Upper lobe of left lung (tissue), 4 donors: ENCODE data around the gene CELSR1.

Experiments used
- POLR2A ChIP-seq, 4 donors: fragments of 450-650 bp; IDR thresholded peaks; one replicate each; pipeline ENCODE4 v1.5.1; 2016 to 2017; ENCODE audit warnings: antibody characterized with exemption in 4 of 4, mild to moderate bottlenecking in 2 of 4
- TF ChIP-seq, protein P1 (sequence below), 6 experiments: fragments of 450-650 bp in 4 of 6; fragments of 200-600 bp in 2 of 6; sonication (generic) in 2 of 6; IDR thresholded peaks; one replicate each; pipeline ENCODE4 v1.5.1; 2016 to 2019; ENCODE audit warnings: antibody characterized with exemption in 6 of 6

DNA sequence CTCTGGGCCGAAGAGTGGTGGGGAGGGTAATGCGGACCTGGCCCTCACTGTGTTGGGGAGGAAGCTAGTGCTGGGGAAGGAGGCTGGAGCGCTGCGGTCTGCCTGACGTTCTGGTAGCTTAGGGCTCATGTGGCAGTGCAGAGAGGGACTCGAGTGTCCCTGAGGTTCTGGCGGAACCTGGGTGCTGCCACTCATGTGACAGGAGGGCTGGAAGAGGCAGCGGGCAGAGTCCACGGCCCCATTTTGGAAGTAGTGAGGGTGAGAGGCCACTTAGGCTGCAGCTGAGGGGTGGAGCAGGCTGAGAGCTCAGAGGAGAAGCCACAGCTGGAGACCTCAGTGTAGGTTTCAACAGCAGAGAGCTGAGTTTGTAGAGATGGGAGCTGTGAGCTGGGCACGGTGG is 218.1 kb downstream of the CELSR1 start:
- TF ChIP-seq, protein P1, sequence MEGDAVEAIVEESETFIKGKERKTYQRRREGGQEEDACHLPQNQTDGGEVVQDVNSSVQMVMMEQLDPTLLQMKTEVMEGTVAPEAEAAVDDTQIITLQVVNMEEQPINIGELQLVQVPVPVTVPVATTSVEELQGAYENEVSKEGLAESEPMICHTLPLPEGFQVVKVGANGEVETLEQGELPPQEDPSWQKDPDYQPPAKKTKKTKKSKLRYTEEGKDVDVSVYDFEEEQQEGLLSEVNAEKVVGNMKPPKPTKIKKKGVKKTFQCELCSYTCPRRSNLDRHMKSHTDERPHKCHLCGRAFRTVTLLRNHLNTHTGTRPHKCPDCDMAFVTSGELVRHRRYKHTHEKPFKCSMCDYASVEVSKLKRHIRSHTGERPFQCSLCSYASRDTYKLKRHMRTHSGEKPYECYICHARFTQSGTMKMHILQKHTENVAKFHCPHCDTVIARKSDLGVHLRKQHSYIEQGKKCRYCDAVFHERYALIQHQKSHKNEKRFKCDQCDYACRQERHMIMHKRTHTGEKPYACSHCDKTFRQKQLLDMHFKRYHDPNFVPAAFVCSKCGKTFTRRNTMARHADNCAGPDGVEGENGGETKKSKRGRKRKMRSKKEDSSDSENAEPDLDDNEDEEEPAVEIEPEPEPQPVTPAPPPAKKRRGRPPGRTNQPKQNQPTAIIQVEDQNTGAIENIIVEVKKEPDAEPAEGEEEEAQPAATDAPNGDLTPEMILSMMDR (IDR thresholded peaks at IDR 0.05), result no peak
- no peak for TF ChIP-seq POLR2A (IDR thresholded peaks at IDR 0.05)
